Vagina (tissue), 2 donors: ENCODE results near the gene RANBP17.

Experiments
- POLR2A ChIP-seq, 2 donors: fragments of 450-650 bp; IDR thresholded peaks; one replicate each; pipeline ENCODE4 v1.6.1; 2017; ENCODE audit warnings: antibody characterized with exemption in 2 of 2, mild to moderate bottlenecking in 2 of 2, moderate library complexity in 2 of 2
- POLR2AphosphoS5 ChIP-seq, 2 donors: sonication (generic); formaldehyde crosslinking; IDR thresholded peaks; one replicate each; pipeline ENCODE4 v1.9.0; 2017; ENCODE audit warnings: antibody characterized with exemption in 2 of 2, mild to moderate bottlenecking in 2 of 2, low read depth in 1 of 2; ENCODE audit not compliant: insufficient read depth in 1 of 2
- TF ChIP-seq, protein P1 (sequence below), 3 experiments: fragments of 450-650 bp in 2 of 3; fragments of 200-600 bp in 1 of 3; sonication (generic) in 1 of 3; IDR thresholded peaks; one replicate each; pipeline ENCODE4 v1.5.1; 2017 to 2019; ENCODE audit warnings: antibody characterized with exemption in 3 of 3, mild to moderate bottlenecking in 2 of 3, moderate library complexity in 2 of 3

GRCh38 chr5:171312129-171312974 lies 450.5 kb downstream of the RANBP17 start:
- TF ChIP-seq, protein P1, sequence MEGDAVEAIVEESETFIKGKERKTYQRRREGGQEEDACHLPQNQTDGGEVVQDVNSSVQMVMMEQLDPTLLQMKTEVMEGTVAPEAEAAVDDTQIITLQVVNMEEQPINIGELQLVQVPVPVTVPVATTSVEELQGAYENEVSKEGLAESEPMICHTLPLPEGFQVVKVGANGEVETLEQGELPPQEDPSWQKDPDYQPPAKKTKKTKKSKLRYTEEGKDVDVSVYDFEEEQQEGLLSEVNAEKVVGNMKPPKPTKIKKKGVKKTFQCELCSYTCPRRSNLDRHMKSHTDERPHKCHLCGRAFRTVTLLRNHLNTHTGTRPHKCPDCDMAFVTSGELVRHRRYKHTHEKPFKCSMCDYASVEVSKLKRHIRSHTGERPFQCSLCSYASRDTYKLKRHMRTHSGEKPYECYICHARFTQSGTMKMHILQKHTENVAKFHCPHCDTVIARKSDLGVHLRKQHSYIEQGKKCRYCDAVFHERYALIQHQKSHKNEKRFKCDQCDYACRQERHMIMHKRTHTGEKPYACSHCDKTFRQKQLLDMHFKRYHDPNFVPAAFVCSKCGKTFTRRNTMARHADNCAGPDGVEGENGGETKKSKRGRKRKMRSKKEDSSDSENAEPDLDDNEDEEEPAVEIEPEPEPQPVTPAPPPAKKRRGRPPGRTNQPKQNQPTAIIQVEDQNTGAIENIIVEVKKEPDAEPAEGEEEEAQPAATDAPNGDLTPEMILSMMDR (IDR thresholded peaks at IDR 0.05): no peak
- TF ChIP-seq POLR2AphosphoS5 (IDR thresholded peaks at IDR 0.05; ENCODE audit: insufficient read depth in 1 of 2, low read depth in 1 of 2) (no peak), POLR2A (IDR thresholded peaks at IDR 0.05) (no peak)
